ENCODE results near the gene DGLUCY. TPM values are rescaled to one million over a fixed set of nuclear protein-coding genes. Genes with fewer than 3 reads are reported as not detected.

The DGLUCY gene
- total RNA-seq, 1 experiment from 2014 or later, result 67.0 TPM

DNA sequence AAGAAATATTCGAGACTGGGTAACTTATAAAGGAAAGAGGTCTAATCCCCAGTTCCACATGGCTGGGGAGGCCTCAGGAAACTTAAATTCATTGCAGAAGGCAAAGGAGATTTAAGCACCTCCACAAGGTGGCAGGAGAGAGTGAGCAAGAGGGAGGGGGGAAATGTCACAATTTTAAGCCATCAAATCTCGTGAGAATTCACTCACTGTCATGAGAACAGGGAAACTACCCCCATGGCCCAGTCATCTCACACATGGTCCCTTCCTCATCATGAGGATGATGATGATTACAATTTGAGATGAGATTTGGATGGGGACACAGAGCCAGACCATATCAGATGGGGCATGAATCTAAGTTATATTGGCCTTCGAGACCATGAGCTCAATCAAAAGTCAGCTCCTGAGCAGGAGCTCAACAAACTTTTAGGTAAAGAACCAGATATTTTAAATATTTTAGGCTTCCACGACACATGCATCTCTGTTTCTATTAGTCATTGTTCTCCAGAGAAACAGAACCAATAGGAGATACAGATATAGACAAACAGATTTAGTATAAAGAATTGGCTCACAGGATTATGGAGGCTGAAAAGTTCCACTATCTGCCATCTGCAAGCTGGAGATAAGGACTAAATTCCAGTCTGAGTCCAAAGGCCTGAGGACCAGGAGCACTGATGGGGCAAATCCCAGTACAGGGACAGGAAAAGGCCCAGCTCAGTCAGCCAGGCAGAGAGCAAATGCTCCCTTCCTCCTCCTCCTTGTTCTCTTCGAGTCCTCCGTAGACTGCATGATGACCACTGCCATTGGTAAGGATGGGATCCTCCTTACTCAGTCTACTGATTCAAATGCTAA lies 24.9 kb downstream of the DGLUCY start (continued):
- TF ChIP-seq, protein P1, sequence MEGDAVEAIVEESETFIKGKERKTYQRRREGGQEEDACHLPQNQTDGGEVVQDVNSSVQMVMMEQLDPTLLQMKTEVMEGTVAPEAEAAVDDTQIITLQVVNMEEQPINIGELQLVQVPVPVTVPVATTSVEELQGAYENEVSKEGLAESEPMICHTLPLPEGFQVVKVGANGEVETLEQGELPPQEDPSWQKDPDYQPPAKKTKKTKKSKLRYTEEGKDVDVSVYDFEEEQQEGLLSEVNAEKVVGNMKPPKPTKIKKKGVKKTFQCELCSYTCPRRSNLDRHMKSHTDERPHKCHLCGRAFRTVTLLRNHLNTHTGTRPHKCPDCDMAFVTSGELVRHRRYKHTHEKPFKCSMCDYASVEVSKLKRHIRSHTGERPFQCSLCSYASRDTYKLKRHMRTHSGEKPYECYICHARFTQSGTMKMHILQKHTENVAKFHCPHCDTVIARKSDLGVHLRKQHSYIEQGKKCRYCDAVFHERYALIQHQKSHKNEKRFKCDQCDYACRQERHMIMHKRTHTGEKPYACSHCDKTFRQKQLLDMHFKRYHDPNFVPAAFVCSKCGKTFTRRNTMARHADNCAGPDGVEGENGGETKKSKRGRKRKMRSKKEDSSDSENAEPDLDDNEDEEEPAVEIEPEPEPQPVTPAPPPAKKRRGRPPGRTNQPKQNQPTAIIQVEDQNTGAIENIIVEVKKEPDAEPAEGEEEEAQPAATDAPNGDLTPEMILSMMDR (IDR thresholded peaks at IDR 0.05 in 2 of 3, conservative IDR thresholded peaks at IDR 0.05 in 1 of 3; ENCODE audit: borderline replicate concordance in 1 of 3, insufficient read depth in 1 of 3, low read depth in 2 of 3, low read length in 2 of 3), result peak; percentile 27 to 70 (median 69); a peak in 4 of 6 replicates

DNA sequence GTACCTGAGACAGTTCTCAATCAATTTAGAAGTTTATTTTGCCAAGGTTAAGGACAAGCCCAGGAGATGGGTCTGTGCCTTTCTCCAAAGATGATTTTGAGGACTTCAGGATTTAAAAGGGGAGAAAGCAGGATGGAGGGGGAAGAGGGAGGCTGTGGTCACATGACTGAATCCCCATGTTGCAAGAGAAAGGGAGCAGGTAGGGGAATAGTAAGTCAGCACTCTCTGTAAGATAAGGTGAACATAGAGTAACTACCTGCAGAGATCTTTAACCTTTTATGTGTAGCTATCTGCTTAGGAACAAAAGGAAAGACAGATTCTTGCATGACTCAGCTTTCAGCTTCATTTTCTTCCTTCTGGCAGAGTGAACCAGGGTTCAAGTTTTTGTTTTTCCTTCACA lies 25.9 kb downstream of the DGLUCY start:
- DNase-seq (ENCODE audit: low read depth, low spot score) (no peak), ATAC-seq (no peak)
- Histone ChIP-seq H3K27ac (ENCODE audit: low read depth, low read length) (no peak overlapping the region), H3K9me3 (ENCODE audit: control insufficient read depth in 1 of 2, insufficient read depth in 1 of 2, low read depth in 1 of 2, low read length in 2 of 2) (no peaks in the 10 kb centered on the region), H3K9ac (ENCODE audit: low read length) (no peak overlapping the region), H2AFZ (ENCODE audit: low read depth, low read length, poor library complexity, severe bottlenecking) (no peak overlapping the region), H3K79me2 (ENCODE audit: insufficient read depth, low read length) (peaks cover 25% of the 10 kb centered on the region), H3K4me1 (ENCODE audit: control insufficient read depth in 1 of 2, insufficient read depth in 2 of 2, low read length in 2 of 2) (peaks cover 4 to 30% of the 10 kb centered on the region in 2 experiments; a peak in 3 of 4 replicates), H4K20me1 (ENCODE audit: insufficient read depth) (no peaks in the 10 kb centered on the region), H3K36me3 (ENCODE audit: control insufficient read depth in 1 of 2, insufficient read depth in 2 of 2, low read length in 2 of 2) (no peaks in the 10 kb centered on the region; a peak in 2 of 4 replicates), H3K9me2 (ENCODE audit: insufficient read depth) (no peaks in the 10 kb centered on the region), H3K4me3 (replicated peaks in 1 of 2; ENCODE audit: low read depth in 1 of 2, low read length in 2 of 2) (no peak overlapping the region), H3K27me3 (ENCODE audit: insufficient read depth, low read length) (no peaks in the 10 kb centered on the region), H3K4me2 (ENCODE audit: low read length) (peak overlapping the region; percentile 3)
- POLR2A ChIA-PET, result no interaction called here
- TF ChIP-seq, protein P2, sequence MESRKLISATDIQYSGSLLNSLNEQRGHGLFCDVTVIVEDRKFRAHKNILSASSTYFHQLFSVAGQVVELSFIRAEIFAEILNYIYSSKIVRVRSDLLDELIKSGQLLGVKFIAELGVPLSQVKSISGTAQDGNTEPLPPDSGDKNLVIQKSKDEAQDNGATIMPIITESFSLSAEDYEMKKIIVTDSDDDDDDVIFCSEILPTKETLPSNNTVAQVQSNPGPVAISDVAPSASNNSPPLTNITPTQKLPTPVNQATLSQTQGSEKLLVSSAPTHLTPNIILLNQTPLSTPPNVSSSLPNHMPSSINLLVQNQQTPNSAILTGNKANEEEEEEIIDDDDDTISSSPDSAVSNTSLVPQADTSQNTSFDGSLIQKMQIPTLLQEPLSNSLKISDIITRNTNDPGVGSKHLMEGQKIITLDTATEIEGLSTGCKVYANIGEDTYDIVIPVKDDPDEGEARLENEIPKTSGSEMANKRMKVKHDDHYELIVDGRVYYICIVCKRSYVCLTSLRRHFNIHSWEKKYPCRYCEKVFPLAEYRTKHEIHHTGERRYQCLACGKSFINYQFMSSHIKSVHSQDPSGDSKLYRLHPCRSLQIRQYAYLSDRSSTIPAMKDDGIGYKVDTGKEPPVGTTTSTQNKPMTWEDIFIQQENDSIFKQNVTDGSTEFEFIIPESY (IDR thresholded peaks at IDR 0.05; ENCODE audit: extremely low read depth, insufficient replicate concordance, low read length), result no peak
- no peak for TF ChIP-seq ZFX (IDR thresholded peaks at IDR 0.05)
- RAD21 ChIA-PET (ENCODE audit: low non-redundant PET in 1 of 2, low total read pairs in 2 of 2, uncharacterized antibody in 2 of 2, unreplicated experiment in 2 of 2), result interaction anchor here in 1 of 2 experiments (2.1 kb wide), 1 partner anchor 237 kb away, joined by 8 read pairs; no protein-coding TSS in a partner anchor
- intact Hi-C loops (cut with micrococcal nuclease), result loop anchor here (1.0 kb wide), 1 partner anchor 236 kb away; no protein-coding TSS in a partner anchor
- CTCF ChIA-PET, result interaction anchor here (0.7 to 3.9 kb wide), 4 partner anchors 33 to 237 kb away, joined by 3 to 34 read pairs (median 4); partner anchors contain the start of gene RPS6KA5
- BruUV-seq (replicated peaks), result no TSS peak
